Fibroblast of mammary gland (primary cell): ENCODE results near the gene HTRA3.

Experiments used
- DNase-seq: peaks from one replicate; pipeline ENCODE4 v3.0.0-alpha.2; 2010; ENCODE audit warnings: low read depth
- H3K4me3 ChIP-seq: 2 replicates; pipeline ENCODE4 v1.5.1; 2011; ENCODE audit warnings: low read depth, mild to moderate bottlenecking, low read length, moderate library complexity; ENCODE audit not compliant: control insufficient read depth
- TF ChIP-seq, protein P1 (sequence below): conservative IDR thresholded peaks from 2 replicates; pipeline ENCODE4 v1.5.1; 2011; ENCODE audit warnings: low read depth, low read length, inconsistent platforms; ENCODE audit not compliant: control insufficient read depth, insufficient read depth

Gene HTRA3

DNA sequence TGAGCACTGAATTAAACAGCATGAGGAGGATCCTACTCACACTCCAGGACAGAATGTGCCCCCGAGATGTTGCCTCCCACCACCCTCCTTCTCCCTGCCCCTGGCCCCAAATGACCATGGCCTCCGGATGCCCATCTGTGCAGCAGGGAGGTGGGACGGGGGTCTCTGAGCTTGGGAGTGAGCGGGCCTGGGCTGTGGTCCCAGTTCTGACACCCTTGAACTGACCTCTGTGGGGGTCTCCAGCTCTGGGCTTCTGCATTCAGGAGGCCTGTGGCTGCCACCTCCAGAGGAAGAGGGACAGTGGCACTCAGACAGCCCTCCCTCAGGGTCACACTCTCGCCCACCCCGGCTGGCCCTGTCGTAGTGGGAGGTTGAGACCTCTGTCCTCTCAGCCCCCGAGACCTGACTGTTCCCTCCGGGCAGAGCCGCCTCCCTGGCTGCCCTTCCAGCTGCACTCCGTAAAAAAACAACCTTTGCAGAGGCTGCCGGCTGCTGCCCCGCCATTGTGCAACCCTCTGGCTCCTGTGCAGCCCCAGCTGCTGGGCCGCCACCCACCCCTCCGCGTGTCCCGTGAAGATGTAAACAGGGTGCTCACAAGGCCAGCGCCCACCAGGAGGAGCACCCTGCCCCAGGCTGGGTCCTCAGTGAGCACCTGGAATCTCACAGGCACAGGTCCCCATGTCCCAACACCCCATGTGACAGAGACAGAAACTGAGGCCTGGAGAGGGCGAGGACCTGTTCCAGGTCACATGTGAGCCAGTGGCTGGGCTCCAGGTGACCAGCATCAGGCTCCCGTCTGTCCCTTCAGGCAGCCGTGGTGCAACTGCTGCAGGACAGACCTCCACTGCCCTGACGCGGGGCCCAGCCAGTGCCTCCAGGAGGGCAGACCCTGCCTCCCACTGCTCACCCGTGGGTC, 39.6 kb downstream of the HTRA3 start:
- TF ChIP-seq, protein P1, sequence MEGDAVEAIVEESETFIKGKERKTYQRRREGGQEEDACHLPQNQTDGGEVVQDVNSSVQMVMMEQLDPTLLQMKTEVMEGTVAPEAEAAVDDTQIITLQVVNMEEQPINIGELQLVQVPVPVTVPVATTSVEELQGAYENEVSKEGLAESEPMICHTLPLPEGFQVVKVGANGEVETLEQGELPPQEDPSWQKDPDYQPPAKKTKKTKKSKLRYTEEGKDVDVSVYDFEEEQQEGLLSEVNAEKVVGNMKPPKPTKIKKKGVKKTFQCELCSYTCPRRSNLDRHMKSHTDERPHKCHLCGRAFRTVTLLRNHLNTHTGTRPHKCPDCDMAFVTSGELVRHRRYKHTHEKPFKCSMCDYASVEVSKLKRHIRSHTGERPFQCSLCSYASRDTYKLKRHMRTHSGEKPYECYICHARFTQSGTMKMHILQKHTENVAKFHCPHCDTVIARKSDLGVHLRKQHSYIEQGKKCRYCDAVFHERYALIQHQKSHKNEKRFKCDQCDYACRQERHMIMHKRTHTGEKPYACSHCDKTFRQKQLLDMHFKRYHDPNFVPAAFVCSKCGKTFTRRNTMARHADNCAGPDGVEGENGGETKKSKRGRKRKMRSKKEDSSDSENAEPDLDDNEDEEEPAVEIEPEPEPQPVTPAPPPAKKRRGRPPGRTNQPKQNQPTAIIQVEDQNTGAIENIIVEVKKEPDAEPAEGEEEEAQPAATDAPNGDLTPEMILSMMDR = no peak
- H3K4me3 ChIP-seq = no peak overlapping the region
- DNase-seq = no peak

DNA sequence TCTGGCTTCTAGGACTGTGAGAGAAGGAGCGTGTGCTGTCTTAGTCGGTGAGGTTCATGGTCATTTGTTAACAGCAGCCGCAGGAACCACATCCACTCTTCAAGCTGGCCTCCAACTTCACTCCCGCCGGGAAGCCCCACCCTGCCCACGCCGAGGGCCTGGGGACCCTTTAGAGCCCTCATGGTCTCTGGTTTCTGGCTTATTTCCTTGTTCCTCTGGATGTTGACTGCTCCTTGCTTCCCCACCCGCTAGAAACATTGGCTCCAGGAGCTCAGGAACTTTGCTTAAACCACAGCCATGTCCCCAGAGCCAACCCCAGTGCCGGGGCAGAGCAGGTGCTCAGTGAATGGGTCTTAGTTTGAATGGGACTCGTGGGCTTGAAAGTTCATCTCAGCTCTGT, 40.8 kb downstream of the HTRA3 start:
- no peak overlapping the region for H3K4me3 ChIP-seq
- TF ChIP-seq, protein P1 = no peak
- DNase-seq = no peak

DNA sequence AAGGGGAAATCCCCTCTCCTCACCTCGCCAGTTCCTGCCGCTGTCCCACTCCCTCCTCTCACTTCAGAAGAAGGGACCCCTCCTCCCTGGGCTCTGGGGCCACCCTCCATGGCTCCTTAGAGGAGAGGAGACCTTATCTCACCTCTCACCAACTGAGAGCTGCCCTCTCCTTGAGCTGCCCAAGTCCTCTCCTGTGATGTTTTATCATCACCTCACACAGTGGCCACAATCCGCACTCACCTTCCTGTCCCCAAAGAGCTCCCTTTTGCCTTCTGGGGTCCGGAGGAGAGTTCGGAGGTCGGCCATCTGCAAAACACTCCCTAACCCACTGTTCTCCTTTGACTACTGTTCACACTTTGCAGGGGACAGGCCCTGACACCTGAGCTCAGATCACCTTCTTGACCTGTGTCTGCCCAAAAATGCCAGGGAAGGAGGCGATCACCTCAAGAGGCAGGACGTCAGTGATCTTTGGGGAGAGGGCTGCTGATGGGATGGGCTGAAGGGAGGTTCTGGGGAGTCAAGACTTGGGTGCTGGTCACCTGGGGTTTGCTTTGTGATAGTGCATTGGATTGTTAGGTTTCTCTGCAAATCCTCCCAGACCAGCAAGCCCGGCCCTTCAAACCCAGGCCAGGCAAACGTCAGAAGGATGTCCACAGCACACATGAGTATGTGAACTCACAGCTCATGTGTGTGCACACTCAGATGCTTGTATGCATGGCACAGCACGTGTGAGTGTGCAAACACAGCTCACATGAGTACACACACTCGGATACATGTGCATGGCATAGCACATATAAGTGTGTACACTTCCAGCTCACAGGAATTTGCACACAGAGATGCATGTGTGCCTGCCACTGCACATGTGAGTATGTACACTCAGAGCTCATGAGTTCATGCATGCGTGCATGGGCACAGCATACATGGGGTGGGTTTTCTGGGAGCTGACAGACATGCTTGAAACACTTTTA, 41.8 kb downstream of the HTRA3 start:
- no peak overlapping the region for H3K4me3 ChIP-seq
- TF ChIP-seq, protein P1 = no peak
- DNase-seq = no peak

DNA sequence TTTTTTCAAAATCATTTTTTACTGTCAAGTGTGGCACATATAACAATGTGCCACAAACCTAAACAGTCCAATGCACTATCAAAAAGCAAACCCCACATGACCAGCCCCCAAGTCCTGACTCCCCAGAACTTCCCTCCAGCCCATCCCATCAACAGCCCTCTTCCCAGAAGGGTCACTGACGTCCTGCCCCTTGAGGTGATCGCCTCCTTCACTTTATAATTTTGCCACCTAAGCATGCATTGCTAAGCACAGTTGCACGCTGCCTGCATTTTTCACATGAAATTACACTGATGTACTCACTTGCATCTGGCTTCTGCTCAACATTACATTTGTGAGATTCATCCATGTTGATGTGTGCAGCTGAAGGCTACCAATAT, 42.5 kb downstream of the HTRA3 start:
- H3K4me3 ChIP-seq = no peak overlapping the region
- DNase-seq = no peak
- TF ChIP-seq, protein P1 = no peak

DNA sequence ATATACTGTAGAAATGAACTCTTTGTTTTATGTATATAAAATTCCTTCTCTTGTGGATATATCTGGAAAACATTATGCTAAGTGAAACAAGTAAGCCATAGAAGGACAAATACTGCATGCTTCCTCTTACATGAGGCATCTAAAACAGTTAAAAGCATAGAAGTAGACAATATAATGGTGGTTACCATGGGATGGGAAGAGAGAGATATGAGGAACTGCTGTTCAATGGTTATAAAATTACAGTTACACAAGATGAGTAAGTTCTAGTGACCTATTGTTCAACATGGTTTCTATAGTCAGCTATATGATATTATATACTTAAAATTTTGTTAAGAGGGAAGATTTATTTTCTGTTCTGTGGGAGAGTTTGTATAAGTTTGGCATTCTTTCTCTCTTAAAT, 43.4 kb downstream of the HTRA3 start:
- no peak for DNase-seq
- TF ChIP-seq, protein P1 = no peak
- H3K4me3 ChIP-seq = no peak overlapping the region

DNA sequence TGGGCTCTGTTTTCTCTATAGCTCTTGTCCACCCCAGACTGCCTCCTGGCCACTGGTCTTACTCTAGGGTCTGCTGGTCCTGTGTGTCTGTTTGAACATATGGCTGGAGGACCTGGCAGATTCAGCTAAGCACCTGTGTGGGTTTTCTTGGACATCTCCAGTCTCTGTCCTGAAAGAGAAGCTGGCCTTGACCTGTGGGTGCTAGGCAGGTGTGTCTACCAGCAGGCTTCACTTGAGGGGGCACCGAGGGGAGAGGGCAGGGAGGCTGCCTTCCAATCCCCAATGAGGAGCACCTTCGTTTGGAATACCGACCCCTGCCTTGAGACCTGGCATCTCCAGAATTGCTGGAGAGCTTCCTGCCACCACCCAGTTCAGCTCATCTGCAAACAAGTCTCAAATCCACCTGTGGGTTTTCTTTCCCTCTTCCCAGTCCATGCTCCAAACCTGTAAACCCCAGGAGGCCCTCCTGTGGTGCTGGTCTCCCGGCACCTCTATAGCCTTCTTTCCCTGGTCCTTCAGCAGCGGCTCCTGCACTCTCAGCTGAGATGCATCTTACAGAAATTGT, 45.2 kb downstream of the HTRA3 start:
- no peak for DNase-seq

More for the DNA sequence above, 45.2 kb downstream of the HTRA3 start:
- no peak overlapping the region for H3K4me3 ChIP-seq
- TF ChIP-seq, protein P1 = no peak
